ENCODE data around the gene GRID2.

Gene GRID2

GRCh38 chr4:92516450-92516849 lies 212.7 kb downstream of the GRID2 start:
- DNase-seq (ENCODE audit: insufficient read length, low spot score) (no peak), FAIRE-seq (no peak)
- TF ChIP-seq POU2F2 (IDR thresholded peaks at IDR 0.05; ENCODE audit: low read depth, low read length) (no peak), POLR2A (IDR thresholded peaks at IDR 0.05; ENCODE audit: low read depth, low read length) (no peak), SPI1 (IDR thresholded peaks at IDR 0.05; ENCODE audit: low read depth, low read length) (no peak), POLR2AphosphoS5 (IDR thresholded peaks at IDR 0.05; ENCODE audit: low read depth, low read length) (no peak)

GRCh38 chr4:92519727-92520126 lies 216.0 kb downstream of the GRID2 start:
- TF ChIP-seq POU2F2 (IDR thresholded peaks at IDR 0.05; ENCODE audit: low read depth, low read length) (no peak), POLR2A (IDR thresholded peaks at IDR 0.05; ENCODE audit: low read depth, low read length) (no peak), SPI1 (IDR thresholded peaks at IDR 0.05; ENCODE audit: low read depth, low read length) (no peak), TAF1 (IDR thresholded peaks at IDR 0.05; ENCODE audit: low read depth, low read length) (no peak), POLR2AphosphoS5 (IDR thresholded peaks at IDR 0.05; ENCODE audit: low read depth, low read length) (no peak), PAX5 (IDR thresholded peaks at IDR 0.05; ENCODE audit: insufficient read depth, low read length, severe bottlenecking) (no peak)
- FAIRE-seq (no peak), DNase-seq (ENCODE audit: insufficient read length, low spot score) (no peak)

DNA sequence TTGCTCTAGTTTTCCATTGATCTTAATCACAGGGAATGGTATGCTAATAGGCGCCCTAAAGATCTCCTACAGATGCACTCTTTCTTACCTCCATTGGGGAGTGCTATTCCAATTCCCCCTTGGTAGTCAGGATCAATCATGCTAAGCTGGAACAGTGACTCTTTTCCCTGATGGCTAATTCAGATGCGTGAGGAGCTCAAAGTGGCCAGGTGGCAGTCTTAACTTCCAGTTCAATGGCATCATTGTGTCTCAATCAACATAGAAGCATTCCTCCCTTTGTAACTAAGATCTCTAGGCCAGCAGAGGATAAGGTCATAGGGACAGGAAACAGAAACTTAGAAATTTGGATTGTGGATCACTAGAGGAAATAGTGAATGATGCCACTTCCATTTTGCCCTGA lies 216.8 kb downstream of the GRID2 start:
- DNase-seq (ENCODE audit: insufficient read length, low spot score), result no peak
- no peak for FAIRE-seq
- TF ChIP-seq PAX5 (IDR thresholded peaks at IDR 0.05; ENCODE audit: insufficient read depth, low read length, severe bottlenecking), result no peak
- TF ChIP-seq TAF1 (IDR thresholded peaks at IDR 0.05; ENCODE audit: low read depth, low read length), result no peak
- no peak for TF ChIP-seq POU2F2 (IDR thresholded peaks at IDR 0.05; ENCODE audit: low read depth, low read length)
- no peak for TF ChIP-seq POLR2A (IDR thresholded peaks at IDR 0.05; ENCODE audit: low read depth, low read length)
- no peak for TF ChIP-seq SPI1 (IDR thresholded peaks at IDR 0.05; ENCODE audit: low read depth, low read length)
- TF ChIP-seq POLR2AphosphoS5 (IDR thresholded peaks at IDR 0.05; ENCODE audit: low read depth, low read length), result no peak

GRCh38 chr4:92521941-92522340 lies 218.2 kb downstream of the GRID2 start:
- TF ChIP-seq POLR2AphosphoS5 (IDR thresholded peaks at IDR 0.05; ENCODE audit: low read depth, low read length) (no peak), SPI1 (IDR thresholded peaks at IDR 0.05; ENCODE audit: low read depth, low read length) (no peak), PAX5 (IDR thresholded peaks at IDR 0.05; ENCODE audit: insufficient read depth, low read length, severe bottlenecking) (no peak), POU2F2 (IDR thresholded peaks at IDR 0.05; ENCODE audit: low read depth, low read length) (no peak), TAF1 (IDR thresholded peaks at IDR 0.05; ENCODE audit: low read depth, low read length) (no peak), POLR2A (IDR thresholded peaks at IDR 0.05; ENCODE audit: low read depth, low read length) (no peak)
- no peak for DNase-seq (ENCODE audit: insufficient read length, low spot score)
- FAIRE-seq, result no peak

DNA sequence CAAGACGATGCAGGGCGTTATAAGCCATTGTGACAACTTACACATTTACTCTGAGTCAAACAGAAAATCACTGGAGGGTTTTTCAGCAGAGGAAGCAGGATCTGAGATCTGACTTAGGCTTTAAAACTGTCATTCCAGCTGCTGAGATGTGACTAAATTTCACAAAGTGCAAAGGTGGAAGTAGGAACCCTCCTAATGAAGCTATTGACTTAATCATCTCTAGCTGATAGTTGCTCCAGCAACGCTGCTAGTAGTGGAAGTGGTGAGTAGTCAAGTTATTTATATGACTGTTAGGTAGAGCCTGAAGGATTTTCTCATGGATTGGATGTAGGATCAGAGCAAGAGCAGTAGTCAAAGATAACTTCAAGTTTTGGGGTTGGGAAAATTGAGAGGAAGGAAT lies 218.6 kb downstream of the GRID2 start:
- FAIRE-seq (no peak), DNase-seq (ENCODE audit: insufficient read length, low spot score) (no peak)
- no peak for TF ChIP-seq POLR2A (IDR thresholded peaks at IDR 0.05; ENCODE audit: low read depth, low read length)
- TF ChIP-seq POLR2AphosphoS5 (IDR thresholded peaks at IDR 0.05; ENCODE audit: low read depth, low read length), result no peak
- no peak for TF ChIP-seq TAF1 (IDR thresholded peaks at IDR 0.05; ENCODE audit: low read depth, low read length)
- no peak for TF ChIP-seq SPI1 (IDR thresholded peaks at IDR 0.05; ENCODE audit: low read depth, low read length)
- no peak for TF ChIP-seq POU2F2 (IDR thresholded peaks at IDR 0.05; ENCODE audit: low read depth, low read length)
- TF ChIP-seq PAX5 (IDR thresholded peaks at IDR 0.05; ENCODE audit: insufficient read depth, low read length, severe bottlenecking), result no peak

GRCh38 chr4:92524131-92524530 lies 220.4 kb downstream of the GRID2 start:
- DNase-seq (ENCODE audit: insufficient read length, low spot score) (no peak), FAIRE-seq (no peak)
- TF ChIP-seq PAX5 (IDR thresholded peaks at IDR 0.05; ENCODE audit: insufficient read depth, low read length, severe bottlenecking) (no peak), POLR2AphosphoS5 (IDR thresholded peaks at IDR 0.05; ENCODE audit: low read depth, low read length) (no peak), TAF1 (IDR thresholded peaks at IDR 0.05; ENCODE audit: low read depth, low read length) (no peak), POU2F2 (IDR thresholded peaks at IDR 0.05; ENCODE audit: low read depth, low read length) (no peak), POLR2A (IDR thresholded peaks at IDR 0.05; ENCODE audit: low read depth, low read length) (no peak), SPI1 (IDR thresholded peaks at IDR 0.05; ENCODE audit: low read depth, low read length) (no peak)

- FAIRE-seq (no peak), DNase-seq (ENCODE audit: insufficient read length, low spot score) (no peak)
- no peak for TF ChIP-seq TAF1 (IDR thresholded peaks at IDR 0.05; ENCODE audit: low read depth, low read length)
- no peak for TF ChIP-seq SPI1 (IDR thresholded peaks at IDR 0.05; ENCODE audit: low read depth, low read length)
- TF ChIP-seq POU2F2 (IDR thresholded peaks at IDR 0.05; ENCODE audit: low read depth, low read length), result no peak
- TF ChIP-seq POLR2A (IDR thresholded peaks at IDR 0.05; ENCODE audit: low read depth, low read length), result no peak
- TF ChIP-seq PAX5 (IDR thresholded peaks at IDR 0.05; ENCODE audit: insufficient read depth, low read length, severe bottlenecking), result no peak
- no peak for TF ChIP-seq POLR2AphosphoS5 (IDR thresholded peaks at IDR 0.05; ENCODE audit: low read depth, low read length)
Observed at GRCh38 chr4:92528541-92528940, 224.8 kb downstream of the GRID2 start.

DNA sequence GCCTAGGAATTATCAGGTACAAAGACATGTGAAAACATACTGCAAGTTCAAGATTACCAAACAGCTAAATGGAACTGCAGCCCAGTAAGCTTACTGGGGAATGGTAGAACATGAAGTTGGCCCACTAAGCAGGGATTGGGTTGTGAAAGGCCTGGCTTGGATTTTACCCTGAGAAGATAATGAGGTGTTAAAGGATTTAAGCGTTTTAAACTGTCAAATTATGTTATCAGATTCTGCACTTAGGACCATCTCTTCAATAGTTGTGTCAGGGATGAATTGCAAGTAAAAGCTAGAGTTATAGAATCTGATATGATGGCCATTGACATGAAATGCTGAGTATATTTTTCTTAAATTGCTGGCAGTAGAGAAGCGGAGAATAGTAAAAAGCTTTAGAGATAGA lies 225.7 kb downstream of the GRID2 start:
- DNase-seq (ENCODE audit: insufficient read length, low spot score) (no peak), FAIRE-seq (no peak)
- TF ChIP-seq SPI1 (IDR thresholded peaks at IDR 0.05; ENCODE audit: low read depth, low read length) (no peak), POLR2A (IDR thresholded peaks at IDR 0.05; ENCODE audit: low read depth, low read length) (no peak), PAX5 (IDR thresholded peaks at IDR 0.05; ENCODE audit: insufficient read depth, low read length, severe bottlenecking) (no peak), POU2F2 (IDR thresholded peaks at IDR 0.05; ENCODE audit: low read depth, low read length) (no peak), TAF1 (IDR thresholded peaks at IDR 0.05; ENCODE audit: low read depth, low read length) (no peak), POLR2AphosphoS5 (IDR thresholded peaks at IDR 0.05; ENCODE audit: low read depth, low read length) (no peak)

DNA sequence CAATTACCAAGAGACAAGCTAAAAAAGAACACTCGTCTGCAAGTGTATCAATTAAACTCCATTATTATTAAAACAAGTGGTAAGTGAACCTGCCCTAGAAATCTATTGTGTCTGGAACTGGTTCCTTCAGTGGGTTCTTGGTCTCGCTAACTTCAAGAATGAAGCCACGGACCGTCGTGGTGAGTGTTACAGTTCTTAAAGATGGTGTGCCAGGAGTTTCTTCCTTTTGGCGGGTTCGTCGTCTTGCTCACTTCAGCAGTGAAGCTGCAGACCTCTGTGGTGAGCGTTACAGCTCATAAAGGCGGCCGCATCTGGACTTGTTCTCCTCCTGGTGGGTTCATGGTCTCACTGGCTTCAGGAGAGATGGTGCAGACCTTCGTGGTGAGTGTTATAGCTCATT lies 231.8 kb downstream of the GRID2 start:
- TF ChIP-seq TAF1 (IDR thresholded peaks at IDR 0.05; ENCODE audit: low read depth, low read length), result no peak
- TF ChIP-seq POLR2A (IDR thresholded peaks at IDR 0.05; ENCODE audit: low read depth, low read length), result no peak
- no peak for TF ChIP-seq PAX5 (IDR thresholded peaks at IDR 0.05; ENCODE audit: insufficient read depth, low read length, severe bottlenecking)
- TF ChIP-seq POLR2AphosphoS5 (IDR thresholded peaks at IDR 0.05; ENCODE audit: low read depth, low read length), result no peak
- TF ChIP-seq SPI1 (IDR thresholded peaks at IDR 0.05; ENCODE audit: low read depth, low read length), result no peak
- TF ChIP-seq POU2F2 (IDR thresholded peaks at IDR 0.05; ENCODE audit: low read depth, low read length), result no peak
- no peak for FAIRE-seq
- no peak for DNase-seq (ENCODE audit: insufficient read length, low spot score)

DNA sequence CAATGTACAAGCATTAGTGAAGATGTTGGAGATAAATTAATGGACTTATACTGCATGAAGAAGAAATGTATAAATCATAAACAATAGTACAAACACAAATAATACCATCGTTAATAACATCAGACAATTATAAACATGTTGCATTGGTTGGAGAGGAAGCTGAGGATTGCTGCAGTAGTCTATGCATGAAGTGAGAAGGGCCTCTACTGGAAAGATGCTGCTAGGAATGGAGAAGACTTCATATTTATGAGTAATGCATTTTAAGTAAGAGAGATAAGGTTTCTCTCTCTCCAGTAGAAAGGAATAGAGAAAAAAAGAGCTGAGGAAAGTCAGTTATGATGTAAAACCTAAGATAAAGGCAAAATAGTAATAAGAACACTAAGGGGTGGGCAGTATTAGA lies 247.8 kb downstream of the GRID2 start:
- no peak for FAIRE-seq
- TF ChIP-seq POU2F2 (IDR thresholded peaks at IDR 0.05; ENCODE audit: low read depth, low read length) (no peak), TAF1 (IDR thresholded peaks at IDR 0.05; ENCODE audit: low read depth, low read length) (no peak), POLR2A (IDR thresholded peaks at IDR 0.05; ENCODE audit: low read depth, low read length) (no peak), POLR2AphosphoS5 (IDR thresholded peaks at IDR 0.05; ENCODE audit: low read depth, low read length) (no peak), SPI1 (IDR thresholded peaks at IDR 0.05; ENCODE audit: low read depth, low read length) (no peak)

More for the DNA sequence above, 247.8 kb downstream of the GRID2 start:
- DNase-seq (ENCODE audit: insufficient read length, low spot score), result no peak

Measured in GM12891 (cell line).